ENCODE results near the gene MTUS2. TPM values are rescaled to one million over a fixed set of nuclear protein-coding genes. Genes with fewer than 3 reads are reported as not detected.

The MTUS2 gene
- total and polyA plus RNA-seq, 4 donors: under 0.01 to 0.70 (median 0.15) TPM

GRCh38 chr13:29131881-29132668 lies 311.9 kb downstream of the MTUS2 start:
- WGBS: 40% methylated on average over 4 of the region's 4 CpGs
- Histone ChIP-seq H3K9me3 (ENCODE audit: control insufficient read depth in 4 of 4, low read length in 3 of 4) (peaks cover 0 to 4% (median under 1%) of the 10 kb centered on the region in 4 donors), H3K36me3 (ENCODE audit: control insufficient read depth in 4 of 4, insufficient read depth in 3 of 4, low read depth in 1 of 4, low read length in 3 of 4) (no peaks in the 10 kb centered on the region), H3K27ac (ENCODE audit: low read depth in 1 of 2, low read length in 2 of 2) (peak overlapping the region; percentile 67 to 68), H3K4me3 (ENCODE audit: low read depth in 1 of 3, low read length in 3 of 3) (no peak overlapping the region), H3K9ac (ENCODE audit: low read depth in 1 of 2, low read length in 2 of 2) (no peak overlapping the region), H3K4me1 (ENCODE audit: control insufficient read depth in 4 of 4, insufficient read depth in 4 of 4, low read length in 3 of 4) (peaks cover 0 to 23% (median 8%) of the 10 kb centered on the region in 4 donors), H3K27me3 (ENCODE audit: control insufficient read depth in 4 of 4, insufficient read depth in 4 of 4, low read length in 3 of 4) (no peaks in the 10 kb centered on the region)
- TF ChIP-seq YY1 (IDR thresholded peaks at IDR 0.05): peak; percentile 66
- peak; percentile 82 to 91 for TF ChIP-seq RXRA (IDR thresholded peaks at IDR 0.05)
- TF ChIP-seq, protein P1, sequence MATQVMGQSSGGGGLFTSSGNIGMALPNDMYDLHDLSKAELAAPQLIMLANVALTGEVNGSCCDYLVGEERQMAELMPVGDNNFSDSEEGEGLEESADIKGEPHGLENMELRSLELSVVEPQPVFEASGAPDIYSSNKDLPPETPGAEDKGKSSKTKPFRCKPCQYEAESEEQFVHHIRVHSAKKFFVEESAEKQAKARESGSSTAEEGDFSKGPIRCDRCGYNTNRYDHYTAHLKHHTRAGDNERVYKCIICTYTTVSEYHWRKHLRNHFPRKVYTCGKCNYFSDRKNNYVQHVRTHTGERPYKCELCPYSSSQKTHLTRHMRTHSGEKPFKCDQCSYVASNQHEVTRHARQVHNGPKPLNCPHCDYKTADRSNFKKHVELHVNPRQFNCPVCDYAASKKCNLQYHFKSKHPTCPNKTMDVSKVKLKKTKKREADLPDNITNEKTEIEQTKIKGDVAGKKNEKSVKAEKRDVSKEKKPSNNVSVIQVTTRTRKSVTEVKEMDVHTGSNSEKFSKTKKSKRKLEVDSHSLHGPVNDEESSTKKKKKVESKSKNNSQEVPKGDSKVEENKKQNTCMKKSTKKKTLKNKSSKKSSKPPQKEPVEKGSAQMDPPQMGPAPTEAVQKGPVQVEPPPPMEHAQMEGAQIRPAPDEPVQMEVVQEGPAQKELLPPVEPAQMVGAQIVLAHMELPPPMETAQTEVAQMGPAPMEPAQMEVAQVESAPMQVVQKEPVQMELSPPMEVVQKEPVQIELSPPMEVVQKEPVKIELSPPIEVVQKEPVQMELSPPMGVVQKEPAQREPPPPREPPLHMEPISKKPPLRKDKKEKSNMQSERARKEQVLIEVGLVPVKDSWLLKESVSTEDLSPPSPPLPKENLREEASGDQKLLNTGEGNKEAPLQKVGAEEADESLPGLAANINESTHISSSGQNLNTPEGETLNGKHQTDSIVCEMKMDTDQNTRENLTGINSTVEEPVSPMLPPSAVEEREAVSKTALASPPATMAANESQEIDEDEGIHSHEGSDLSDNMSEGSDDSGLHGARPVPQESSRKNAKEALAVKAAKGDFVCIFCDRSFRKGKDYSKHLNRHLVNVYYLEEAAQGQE (IDR thresholded peaks at IDR 0.05): no peak
- TF ChIP-seq ZBTB33 (IDR thresholded peaks at IDR 0.05): peak; percentile 49
- peak; percentile 23 for TF ChIP-seq SP1 (IDR thresholded peaks at IDR 0.05)
- peak; percentile 27 to 61 for TF ChIP-seq HNF4A (conservative IDR thresholded peaks at IDR 0.05)
- no peak for TF ChIP-seq HNF4G (IDR thresholded peaks at IDR 0.05)
- DNase-seq (ENCODE audit: low spot score): no peak

DNA sequence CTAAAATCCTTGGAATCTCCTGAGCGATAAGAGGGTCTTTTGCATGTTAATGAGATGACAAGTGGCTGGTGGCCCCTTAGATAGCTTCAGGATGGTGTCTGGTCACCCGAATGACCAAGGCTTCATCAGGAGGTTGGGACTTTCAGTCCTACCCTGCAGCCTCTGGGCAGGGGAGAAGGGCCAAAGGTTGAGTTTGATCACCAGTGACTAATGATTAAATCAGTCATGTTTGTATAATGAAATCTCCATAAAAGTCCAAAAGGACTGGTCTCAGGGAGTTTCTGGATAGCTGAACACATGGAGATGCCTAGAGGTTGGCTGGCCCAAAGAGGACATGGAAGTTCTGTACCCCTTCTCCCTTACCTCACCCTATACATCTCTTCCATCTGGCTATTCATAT lies 316.2 kb downstream of the MTUS2 start:
- Histone ChIP-seq H3K4me3 (ENCODE audit: low read depth in 1 of 3, low read length in 3 of 3) (no peak overlapping the region), H3K27ac (ENCODE audit: low read depth in 1 of 2, low read length in 2 of 2) (peak overlapping the region; percentile 82 to 95), H3K36me3 (ENCODE audit: control insufficient read depth in 4 of 4, insufficient read depth in 3 of 4, low read depth in 1 of 4, low read length in 3 of 4) (no peaks in the 10 kb centered on the region), H3K27me3 (ENCODE audit: control insufficient read depth in 4 of 4, insufficient read depth in 4 of 4, low read length in 3 of 4) (no peaks in the 10 kb centered on the region), H3K9ac (ENCODE audit: low read depth in 1 of 2, low read length in 2 of 2) (peak overlapping the region in 1 of 2 donors; percentile 69), H3K9me3 (ENCODE audit: control insufficient read depth in 4 of 4, low read length in 3 of 4) (peaks cover 0 to 8% (median 2%) of the 10 kb centered on the region in 4 donors), H3K4me1 (ENCODE audit: control insufficient read depth in 4 of 4, insufficient read depth in 4 of 4, low read length in 3 of 4) (peaks cover 0 to 21% (median 8%) of the 10 kb centered on the region in 4 donors)
- WGBS: 50% methylated on average over 2 of the region's 2 CpGs
- DNase-seq (ENCODE audit: low spot score): no peak
- peak; percentile 73 for TF ChIP-seq FOXA2 (IDR thresholded peaks at IDR 0.05)
- peak; percentile 95 for TF ChIP-seq MAX (IDR thresholded peaks at IDR 0.05)
- TF ChIP-seq ZBTB33 (IDR thresholded peaks at IDR 0.05): peak; percentile 75
- peak; percentile 41 for TF ChIP-seq FOXA1 (IDR thresholded peaks at IDR 0.05)
- TF ChIP-seq, protein P1 (IDR thresholded peaks at IDR 0.05): peak; percentile 93
- no peak for TF ChIP-seq GABPA (IDR thresholded peaks at IDR 0.05 in 1 of 2, conservative IDR thresholded peaks at IDR 0.05 in 1 of 2)
- peak; percentile 91 for TF ChIP-seq ATF3 (IDR thresholded peaks at IDR 0.05)
- peak; percentile 69 for TF ChIP-seq TAF1 (conservative IDR thresholded peaks at IDR 0.05)
- peak; percentile 96 to 97 for TF ChIP-seq HNF4A (conservative IDR thresholded peaks at IDR 0.05)
- peak; percentile 82 for TF ChIP-seq HNF4G (IDR thresholded peaks at IDR 0.05)
- TF ChIP-seq RXRA (IDR thresholded peaks at IDR 0.05): peak; percentile 74 to 87
- TF ChIP-seq RAD21 (IDR thresholded peaks at IDR 0.05): peak; percentile 46 to 51
- TF ChIP-seq EGR1 (IDR thresholded peaks at IDR 0.05; ENCODE audit: low read depth in 2 of 2): no peak
- TF ChIP-seq SP1 (IDR thresholded peaks at IDR 0.05): peak; percentile 98
- TF ChIP-seq, protein P2, sequence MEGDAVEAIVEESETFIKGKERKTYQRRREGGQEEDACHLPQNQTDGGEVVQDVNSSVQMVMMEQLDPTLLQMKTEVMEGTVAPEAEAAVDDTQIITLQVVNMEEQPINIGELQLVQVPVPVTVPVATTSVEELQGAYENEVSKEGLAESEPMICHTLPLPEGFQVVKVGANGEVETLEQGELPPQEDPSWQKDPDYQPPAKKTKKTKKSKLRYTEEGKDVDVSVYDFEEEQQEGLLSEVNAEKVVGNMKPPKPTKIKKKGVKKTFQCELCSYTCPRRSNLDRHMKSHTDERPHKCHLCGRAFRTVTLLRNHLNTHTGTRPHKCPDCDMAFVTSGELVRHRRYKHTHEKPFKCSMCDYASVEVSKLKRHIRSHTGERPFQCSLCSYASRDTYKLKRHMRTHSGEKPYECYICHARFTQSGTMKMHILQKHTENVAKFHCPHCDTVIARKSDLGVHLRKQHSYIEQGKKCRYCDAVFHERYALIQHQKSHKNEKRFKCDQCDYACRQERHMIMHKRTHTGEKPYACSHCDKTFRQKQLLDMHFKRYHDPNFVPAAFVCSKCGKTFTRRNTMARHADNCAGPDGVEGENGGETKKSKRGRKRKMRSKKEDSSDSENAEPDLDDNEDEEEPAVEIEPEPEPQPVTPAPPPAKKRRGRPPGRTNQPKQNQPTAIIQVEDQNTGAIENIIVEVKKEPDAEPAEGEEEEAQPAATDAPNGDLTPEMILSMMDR (IDR thresholded peaks at IDR 0.05; ENCODE audit: low read depth, low read length, missing input control): no peak
- TF ChIP-seq YY1 (IDR thresholded peaks at IDR 0.05): peak; percentile 96
